H1 (cell line): ENCODE measurements around the gene SNAP25. TPM values are rescaled to one million over a fixed set of nuclear protein-coding genes. Genes with fewer than 3 reads are reported as not detected.

ENCODE experiments used
- CTCF ChIA-PET: fragments of 300-600 bp; sonication (Branson Sonifier 250); formaldehyde crosslinking; loops from one replicate; lab custom pipeline; 2021; ENCODE audit not compliant: partially characterized antibody; lab: Charles Lee
- POLR2A ChIA-PET: fragments of 300-600 bp; sonication (Branson Sonifier 250); formaldehyde crosslinking; loops from one replicate; lab custom pipeline; 2021; ENCODE audit warnings: inconsistent platforms; ENCODE audit not compliant: partially characterized antibody; lab: Charles Lee
- DNase-seq, 2 experiments: peaks; one replicate each; pipeline versions ENCODE4 v3.0.0 to v3.0.0-alpha.2; 2010 to 2022; ENCODE audit warnings: low spot score in 2 of 2, low read depth in 1 of 2, mixed read lengths in 1 of 2
- FAIRE-seq: peaks from 2 replicates; lab custom pipeline; 2011; peaks lifted over from hg19 to GRCh38; lab: Jason Lieb, UNC
- H2AFZ ChIP-seq: 2 replicates; pipeline ENCODE4 v1.8.1; 2012; ENCODE audit warnings: low read length, inconsistent platforms
- H2AK5ac ChIP-seq: 2 replicates; pipeline ENCODE4 v1.6.1; 2013; ENCODE audit warnings: low read depth, low read length
- H2BK120ac ChIP-seq: replicated peaks from 2 replicates; pipeline ENCODE3; 2013; ENCODE audit warnings: low read depth, low read length, inconsistent platforms
- H2BK12ac ChIP-seq: 2 replicates; pipeline ENCODE4 v1.6.1; 2013; ENCODE audit warnings: low read depth, low read length
- H2BK15ac ChIP-seq: 2 replicates; pipeline ENCODE4 v1.6.1; 2013; ENCODE audit warnings: low read length
- H2BK20ac ChIP-seq: 2 replicates; pipeline ENCODE4 v1.6.1; 2013; ENCODE audit warnings: low read length
- H2BK5ac ChIP-seq: 2 replicates; pipeline ENCODE4 v1.6.1; 2013; ENCODE audit warnings: low read depth, low read length
- H3K14ac ChIP-seq: 2 replicates; pipeline ENCODE4 v1.6.1; 2013; ENCODE audit warnings: inconsistent platforms; ENCODE audit not compliant: insufficient read length
- H3K18ac ChIP-seq: 2 replicates; pipeline ENCODE4 v1.6.1; 2013; ENCODE audit warnings: low read length; ENCODE audit errors: extremely low read depth
- H3K23ac ChIP-seq: 2 replicates; pipeline ENCODE4 v1.6.1; 2013; ENCODE audit warnings: inconsistent platforms; ENCODE audit not compliant: insufficient read length
- H3K23me2 ChIP-seq: 2 replicates; pipeline ENCODE4 v1.6.1; 2013; ENCODE audit warnings: low read depth, low read length
- H3K27ac ChIP-seq: 2 replicates; pipeline ENCODE4 v1.6.1; 2011; ENCODE audit warnings: low read depth, low read length, inconsistent platforms
- H3K27me3 ChIP-seq, 4 experiments: replicated peaks in 1 of 4; 1 replicate in 1 of 4; 2 replicates in 3 of 4; pipeline versions ENCODE4 v1.6.1 to v1.8.1; 2011 to 2013; ENCODE audit warnings: low read length in 3 of 4, mild to moderate bottlenecking in 3 of 4, inconsistent platforms in 2 of 4, mixed read lengths in 2 of 4, moderate library complexity in 1 of 4; ENCODE audit not compliant: control insufficient read depth in 3 of 4, insufficient read depth in 3 of 4; ENCODE audit errors: extremely low read depth in 1 of 4
- H3K36me3 ChIP-seq, 4 experiments: 2 replicates each; pipeline versions ENCODE4 v1.6.1 to v1.8.1; 2011 to 2013; ENCODE audit warnings: mild to moderate bottlenecking in 4 of 4, low read length in 3 of 4, moderate library complexity in 2 of 4, control low read depth in 1 of 4, inconsistent platforms in 1 of 4; ENCODE audit not compliant: insufficient read depth in 4 of 4, control insufficient read depth in 2 of 4
- H3K4ac ChIP-seq: replicated peaks from 2 replicates; pipeline ENCODE3; 2013; ENCODE audit warnings: low read length, low read depth, mixed read lengths, inconsistent platforms; ENCODE audit not compliant: insufficient read length
- H3K4me1 ChIP-seq, 4 experiments: replicated peaks in 1 of 4; 1 replicate in 1 of 4; 2 replicates in 3 of 4; pipeline versions ENCODE4 v1.6.1 to v1.8.1; 2011 to 2013; ENCODE audit warnings: low read length in 3 of 4, inconsistent platforms in 2 of 4, mixed read lengths in 1 of 4; ENCODE audit not compliant: insufficient read depth in 4 of 4, control insufficient read depth in 3 of 4
- H3K4me2 ChIP-seq, 2 experiments: 2 replicates each; pipeline versions ENCODE4 v1.6.1 to v1.8.1; 2011 to 2013; ENCODE audit warnings: low read depth in 2 of 2, low read length in 2 of 2, control low read depth in 1 of 2, inconsistent platforms in 1 of 2, mild to moderate bottlenecking in 1 of 2; ENCODE audit not compliant: insufficient read depth in 1 of 2
- H3K4me3 ChIP-seq, 4 experiments: fragments of 200-600, 300-600 bp in 1 of 4; sonication (generic), shearing (Covaris generic), sonication (Bioruptor Twin) in 1 of 4; 2 replicates each; pipeline versions ENCODE4 v1.5.1 to v1.8.1; 2011 to 2016; ENCODE audit warnings: low read length in 4 of 4, low read depth in 3 of 4, control low read depth in 2 of 4, inconsistent platforms in 2 of 4, mild to moderate bottlenecking in 2 of 4, mixed read lengths in 1 of 4, moderate library complexity in 1 of 4; ENCODE audit not compliant: insufficient read depth in 2 of 4; ENCODE audit errors: extremely low read depth in 1 of 4
- H3K56ac ChIP-seq: replicated peaks from 2 replicates; pipeline ENCODE3; 2013; ENCODE audit warnings: low read depth, mild to moderate bottlenecking, mixed read lengths, low read length, inconsistent platforms; ENCODE audit not compliant: insufficient read length
- H3K79me1 ChIP-seq: 2 replicates; pipeline ENCODE4 v1.6.1; 2013; ENCODE audit warnings: low read depth, low read length, control low read depth
- H3K79me2 ChIP-seq, 2 experiments: 2 replicates each; pipeline versions ENCODE4 v1.6.1 to v1.8.1; 2012 to 2013; ENCODE audit warnings: low read length in 2 of 2, mild to moderate bottlenecking in 2 of 2, inconsistent platforms in 1 of 2; ENCODE audit not compliant: insufficient read depth in 2 of 2, control insufficient read depth in 1 of 2
- H3K9ac ChIP-seq, 4 experiments: replicated peaks in 1 of 4; 1 replicate in 1 of 4; 2 replicates in 3 of 4; pipeline versions ENCODE4 v1.6.1 to v1.8.1; 2011 to 2013; ENCODE audit warnings: low read depth in 3 of 4, low read length in 3 of 4, control low read depth in 2 of 4, mild to moderate bottlenecking in 2 of 4, moderate library complexity in 2 of 4, inconsistent platforms in 1 of 4; ENCODE audit errors: extremely low read depth in 1 of 4
- H3K9me3 ChIP-seq, 2 experiments: 2 replicates each; pipeline versions ENCODE4 v1.6.1 to v1.8.1; 2012 to 2013; ENCODE audit warnings: mild to moderate bottlenecking in 2 of 2, moderate library complexity in 2 of 2, control low read depth in 1 of 2, inconsistent platforms in 1 of 2, low read depth in 1 of 2, low read length in 1 of 2, mixed read lengths in 1 of 2; ENCODE audit not compliant: insufficient read depth in 2 of 2
- H4K20me1 ChIP-seq, 2 experiments: replicated peaks in 1 of 2; 2 replicates each; pipeline versions ENCODE3 to v1.8.1; 2011 to 2013; ENCODE audit warnings: inconsistent platforms in 2 of 2, low read length in 2 of 2, mild to moderate bottlenecking in 1 of 2; ENCODE audit not compliant: insufficient read depth in 2 of 2, control insufficient read depth in 1 of 2
- H4K5ac ChIP-seq: 2 replicates; pipeline ENCODE4 v1.6.1; 2013; ENCODE audit warnings: low read length, low read depth, mixed read lengths, inconsistent platforms; ENCODE audit not compliant: insufficient read length
- H4K8ac ChIP-seq: 2 replicates; pipeline ENCODE4 v1.8.0; 2013; ENCODE audit warnings: mild to moderate bottlenecking, moderate library complexity, low read length, inconsistent platforms; ENCODE audit not compliant: insufficient read depth; ENCODE audit errors: extremely low read depth
- H4K91ac ChIP-seq: replicated peaks from 2 replicates; pipeline ENCODE3; 2013; ENCODE audit warnings: low read length, mixed read lengths, inconsistent platforms; ENCODE audit not compliant: insufficient read length
- BRCA1 ChIP-seq: IDR thresholded peaks from 2 replicates; pipeline ENCODE4 v1.6.1; 2012; ENCODE audit warnings: low read depth, low read length, improper control_type of control experiment
- CEBPB ChIP-seq: IDR thresholded peaks from 2 replicates; pipeline ENCODE4 v1.6.1; 2012; ENCODE audit warnings: low read depth, low read length
- FOSL1 ChIP-seq: IDR thresholded peaks from 2 replicates; pipeline ENCODE4 v1.6.1; 2011; ENCODE audit warnings: mild to moderate bottlenecking, low read depth, low read length, moderate library complexity; ENCODE audit not compliant: insufficient read depth
- JUN ChIP-seq: IDR thresholded peaks from 2 replicates; pipeline ENCODE4 v1.6.1; 2011; ENCODE audit warnings: low read depth, mild to moderate bottlenecking, improper control_type of control experiment, low read length
- KDM4A ChIP-seq: IDR thresholded peaks from one replicate; pipeline ENCODE4 v1.7.1; 2012; ENCODE audit warnings: low read depth, mild to moderate bottlenecking, moderate library complexity, low read length, inconsistent platforms; ENCODE audit not compliant: severe bottlenecking
- MAFK ChIP-seq: IDR thresholded peaks from 2 replicates; pipeline ENCODE4 v1.6.1; 2012; ENCODE audit warnings: low read depth, mild to moderate bottlenecking, improper control_type of control experiment, low read length
- RBBP5 ChIP-seq: IDR thresholded peaks from 2 replicates; pipeline ENCODE4 v1.7.1; 2012; ENCODE audit warnings: low read depth, mild to moderate bottlenecking, inconsistent platforms, low read length, moderate library complexity, borderline replicate concordance
- RFX5 ChIP-seq: IDR thresholded peaks from 2 replicates; pipeline ENCODE4 v1.6.1; 2011; ENCODE audit warnings: low read depth, low read length, improper control_type of control experiment, borderline replicate concordance
- RNF2 ChIP-seq: fragments of 200-900, 300-1000 bp; sonication (generic); IDR thresholded peaks from 2 replicates; pipeline ENCODE4 v1.7.1; 2016; ENCODE audit warnings: borderline replicate concordance, low read depth, mild to moderate bottlenecking, antibody characterized with exemption, low read length; ENCODE audit not compliant: poor library complexity, severe bottlenecking; ENCODE audit errors: missing control alignments
- SIN3A ChIP-seq, 2 experiments: IDR thresholded peaks in 1 of 2; conservative IDR thresholded peaks in 1 of 2; 2 replicates each; pipeline ENCODE4 v1.6.1; 2011 to 2012; ENCODE audit warnings: low read length in 2 of 2, improper control_type of control experiment in 1 of 2, low read depth in 1 of 2, mild to moderate bottlenecking in 1 of 2
- WGBS, 2 experiments: shearing (Covaris generic) in 1 of 2; methylation state at CpG; one replicate each; pipeline versions ENCODE4 v1.1.6 to v1.1.7; 2013 to 2015; ENCODE audit warnings: low lambda C conversion rate in 2 of 2, mixed read lengths in 2 of 2, inconsistent platforms in 1 of 2, low coverage in 1 of 2, missing lambda C conversion rate in 1 of 2; ENCODE audit not compliant: insufficient replicate concordance in 2 of 2, insufficient coverage in 1 of 2, insufficient read length in 1 of 2; ENCODE audit errors: extremely low coverage in 1 of 2, missing lambda C conversion rate in 1 of 2; 5-methylcytosine and 5-hydroxymethylcytosine counted together
- polyA plus RNA-seq, 7 experiments: library from polyadenylated mRNA; depleted of rRNA in 3 of 7; stranded (reverse) in 5 of 7; unstranded in 2 of 7; fragments of >200 nt in 5 of 7; fragments of 200-250 nt in 2 of 7; gene quantifications; 1 replicate in 5 of 7; 2 replicates in 1 of 7; 4 replicates in 1 of 7; pipeline versions ENCODE4 v1.2.1 to v1.2.3, GENCODE V29; 2011 to 2013; ENCODE audit warnings: missing spikeins in 2 of 7, mixed read lengths in 2 of 7
- total RNA-seq: library from RNA; stranded (reverse); fragmentation: NEBNext Ultra II Directional; extraction: Animal tissue kit (Norgen Biotek cat#: 25700); gene quantifications from 2 replicates; pipeline ENCODE4 v1.2.1, GENCODE V29; 2021

The SNAP25 gene
- total and polyA plus RNA-seq, 2 of the 8 experiments (the other 6 are each of a cell fraction or from before 2014, with no cell fraction given), result 0.51 to 0.52 TPM

DNA sequence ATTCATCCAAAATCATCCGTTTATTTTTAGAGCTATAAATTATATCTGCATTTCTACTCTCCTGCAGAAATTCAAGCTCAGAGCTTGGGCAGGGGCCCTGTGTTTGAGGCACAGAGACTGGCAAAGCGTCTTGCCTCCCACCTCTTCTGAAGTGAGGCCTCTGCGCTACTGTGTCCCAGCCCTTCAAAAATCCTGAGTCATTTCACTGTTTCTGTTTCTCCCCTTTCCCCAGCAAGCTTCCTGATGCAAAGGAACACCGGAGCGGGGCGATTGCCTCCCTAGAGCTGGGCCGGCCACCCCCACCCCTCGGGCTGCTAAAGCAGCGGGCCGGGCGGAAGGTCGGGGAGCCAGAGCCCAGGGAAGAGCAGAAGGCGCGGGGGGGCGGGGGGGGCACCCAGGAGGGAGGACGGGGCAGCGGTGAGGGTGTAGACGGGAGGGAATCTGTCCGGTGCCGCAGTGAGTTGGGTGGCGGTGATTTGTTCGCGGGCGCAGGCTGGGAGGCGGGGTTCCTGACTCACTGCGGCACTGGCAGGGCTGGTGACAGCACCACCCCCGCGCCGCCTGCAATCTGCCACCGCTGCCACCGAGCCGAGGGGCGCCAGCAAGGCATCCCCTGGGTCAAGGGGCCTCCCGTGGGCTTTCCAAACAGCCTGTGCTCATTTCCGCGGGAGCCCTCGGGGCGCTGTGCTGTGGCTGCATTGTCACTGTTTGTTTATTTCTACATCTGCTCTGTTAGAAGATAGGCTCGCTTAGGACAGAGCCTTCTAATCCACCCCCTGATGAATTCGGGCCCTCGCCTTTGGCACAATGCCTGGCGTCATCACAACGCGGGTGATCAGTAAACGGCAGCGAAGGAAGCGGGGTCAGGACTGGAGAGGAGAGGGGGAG, 46.5 kb upstream of the SNAP25 start:
- Histone ChIP-seq H2BK20ac (no peak overlapping the region), H3K4me3 (peak overlapping the region; percentile 37 to 68 (median 46)), H2BK120ac (no peak overlapping the region), H4K5ac (no peak overlapping the region), H3K27me3 (peaks cover 0 to 8% (median 6%) of the 10 kb centered on the region in 4 experiments; a peak in 4 of 7 replicates), H3K18ac (peak overlapping the region; percentile 43), H2AFZ (peak overlapping the region; percentile 98), H4K8ac (no peak overlapping the region), H2AK5ac (no peak overlapping the region), H3K79me2 (no peaks in the 10 kb centered on the region), H2BK15ac (0 out of 2 replicates have a peak overlapping the region, but pooled peaks have one; percentile 11), H3K4me2 (peak overlapping the region; percentile 54 to 82), H4K20me1 (no peaks in the 10 kb centered on the region), H4K91ac (no peak overlapping the region), H3K4me1 (peaks cover 0 to 6% (median 2%) of the 10 kb centered on the region in 4 experiments; a peak in 4 of 7 replicates), H3K9ac (peak overlapping the region in 2 of 4 experiments; percentile 50 to 58; a peak in 3 of 7 replicates), H3K4ac (no peak overlapping the region), H2BK12ac (no peak overlapping the region), H3K9me3 (no peaks in the 10 kb centered on the region), H3K23ac (no peak overlapping the region), H3K36me3 (no peaks in the 10 kb centered on the region), H3K27ac (no peak overlapping the region), H3K56ac (no peak overlapping the region), H3K14ac (no peak overlapping the region), H3K23me2 (peaks cover 4% of the 10 kb centered on the region; the same call in 1 of the 2 replicates), H2BK5ac (no peak overlapping the region), H3K79me1 (no peaks in the 10 kb centered on the region)
- ChIA-PET POLR2A (interaction anchor here (1.0 kb wide), 1 partner anchor 46 kb away, joined by 3 read pairs; no protein-coding TSS in a partner anchor), CTCF (interaction anchor here (0.7 to 3.7 kb wide), 10 partner anchors 9 to 554 kb away, joined by 3 to 14 read pairs (median 4); no protein-coding TSS in a partner anchor)
- peak in 1 of 2 experiments; percentile 66 for DNase-seq
- 14% methylated on average over 26 of the region's 47 CpGs; no CpG with 5 or more reads in 1 of the 2 experiments for WGBS, 2 experiments
- FAIRE-seq, result no peak
- TF ChIP-seq MAFK, result peak; percentile 57; the same call in 1 of the 2 replicates
- no peak for TF ChIP-seq BRCA1
- 0 out of 2 replicates have a peak, but pooled peaks have one; percentile 28 for TF ChIP-seq RBBP5
- no peak for TF ChIP-seq JUN
- peak; percentile 75 for TF ChIP-seq KDM4A
- TF ChIP-seq SIN3A (conservative IDR thresholded peaks at IDR 0.05 in 1 of 2, IDR thresholded peaks at IDR 0.05 in 1 of 2; ENCODE audit: low read depth in 1 of 2, low read length in 2 of 2), result no peak
- TF ChIP-seq RNF2, result no peak
- no peak for TF ChIP-seq CEBPB
- no peak for TF ChIP-seq FOSL1
- no peak for TF ChIP-seq RFX5
